ENCODE results near the gene AKAP7. TPM values are rescaled to one million over a fixed set of nuclear protein-coding genes. Genes with fewer than 3 reads are reported as not detected.

The AKAP7 gene
- total RNA-seq, 1 donor from 2014 or later, result 4.1 TPM

DNA sequence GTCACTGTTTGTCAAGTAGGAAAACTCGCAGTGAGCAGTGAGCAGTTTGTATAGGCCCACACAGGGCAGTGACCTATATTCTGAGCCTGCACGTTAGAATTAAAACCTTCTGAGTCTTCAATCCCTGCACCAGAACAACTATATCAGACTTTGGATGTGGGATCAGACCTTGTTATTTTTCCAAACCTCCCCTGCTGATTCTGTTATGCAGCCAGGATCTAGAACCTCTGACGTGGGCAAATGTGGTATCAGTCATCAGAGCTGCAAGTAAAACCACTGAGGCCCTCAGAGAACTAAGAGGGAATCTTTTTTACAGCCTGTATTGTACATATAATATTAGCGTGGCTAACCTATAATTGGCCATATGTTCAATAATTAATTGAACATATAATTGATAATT is 32.0 kb upstream of the AKAP7 start:
- H3K27ac Mint-ChIP-seq, result no peak overlapping the region
- no peaks in the 10 kb centered on the region for H3K36me3 Mint-ChIP-seq (ENCODE audit: low read depth)
- intact Hi-C loops (cut with micrococcal nuclease), result no loop called here
- H3K27me3 Mint-ChIP-seq, result no peaks in the 10 kb centered on the region
- ATAC-seq (ENCODE audit: low read depth) (no peak), DNase-seq (no peak)
- TF ChIP-seq, protein P1, sequence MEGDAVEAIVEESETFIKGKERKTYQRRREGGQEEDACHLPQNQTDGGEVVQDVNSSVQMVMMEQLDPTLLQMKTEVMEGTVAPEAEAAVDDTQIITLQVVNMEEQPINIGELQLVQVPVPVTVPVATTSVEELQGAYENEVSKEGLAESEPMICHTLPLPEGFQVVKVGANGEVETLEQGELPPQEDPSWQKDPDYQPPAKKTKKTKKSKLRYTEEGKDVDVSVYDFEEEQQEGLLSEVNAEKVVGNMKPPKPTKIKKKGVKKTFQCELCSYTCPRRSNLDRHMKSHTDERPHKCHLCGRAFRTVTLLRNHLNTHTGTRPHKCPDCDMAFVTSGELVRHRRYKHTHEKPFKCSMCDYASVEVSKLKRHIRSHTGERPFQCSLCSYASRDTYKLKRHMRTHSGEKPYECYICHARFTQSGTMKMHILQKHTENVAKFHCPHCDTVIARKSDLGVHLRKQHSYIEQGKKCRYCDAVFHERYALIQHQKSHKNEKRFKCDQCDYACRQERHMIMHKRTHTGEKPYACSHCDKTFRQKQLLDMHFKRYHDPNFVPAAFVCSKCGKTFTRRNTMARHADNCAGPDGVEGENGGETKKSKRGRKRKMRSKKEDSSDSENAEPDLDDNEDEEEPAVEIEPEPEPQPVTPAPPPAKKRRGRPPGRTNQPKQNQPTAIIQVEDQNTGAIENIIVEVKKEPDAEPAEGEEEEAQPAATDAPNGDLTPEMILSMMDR (IDR thresholded peaks at IDR 0.05), result no peak
- H3K4me1 Mint-ChIP-seq, result peaks cover 13% of the 10 kb centered on the region
- no peak overlapping the region for H3K4me3 Mint-ChIP-seq
- ChIA-PET CTCF (no interaction called here), POLR2A (no interaction called here)
- no peaks in the 10 kb centered on the region for H3K9me3 Mint-ChIP-seq

DNA sequence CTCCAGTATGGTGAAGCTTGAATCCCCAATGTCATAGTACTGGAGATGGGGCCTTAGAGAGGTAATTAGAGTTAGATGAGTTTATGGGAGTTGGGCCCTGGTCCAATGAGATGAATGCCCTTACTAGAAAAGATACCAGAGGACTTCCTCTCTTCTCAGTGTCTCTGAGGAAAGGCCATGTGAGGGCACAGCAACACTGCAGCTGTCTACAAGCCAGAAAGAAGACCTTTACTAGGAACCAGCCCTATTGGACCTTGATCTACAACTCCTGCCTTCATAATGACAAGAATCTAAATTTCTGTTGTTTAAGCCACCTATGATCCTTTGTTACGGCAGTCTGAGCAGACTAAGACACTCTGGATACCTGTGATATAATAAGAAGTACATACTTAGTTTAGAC is 31.4 kb upstream of the AKAP7 start:
- TF ChIP-seq, protein P1 (IDR thresholded peaks at IDR 0.05), result no peak
- Mint-ChIP-seq H3K36me3 (ENCODE audit: low read depth) (no peaks in the 10 kb centered on the region), H3K27me3 (no peaks in the 10 kb centered on the region), H3K27ac (no peak overlapping the region), H3K4me1 (peaks cover 19% of the 10 kb centered on the region), H3K9me3 (no peaks in the 10 kb centered on the region), H3K4me3 (no peak overlapping the region)
- ATAC-seq (ENCODE audit: low read depth) (no peak), DNase-seq (no peak)
- CTCF ChIA-PET, result no interaction called here
- intact Hi-C loops (cut with micrococcal nuclease), result no loop called here
- POLR2A ChIA-PET, result no interaction called here

DNA sequence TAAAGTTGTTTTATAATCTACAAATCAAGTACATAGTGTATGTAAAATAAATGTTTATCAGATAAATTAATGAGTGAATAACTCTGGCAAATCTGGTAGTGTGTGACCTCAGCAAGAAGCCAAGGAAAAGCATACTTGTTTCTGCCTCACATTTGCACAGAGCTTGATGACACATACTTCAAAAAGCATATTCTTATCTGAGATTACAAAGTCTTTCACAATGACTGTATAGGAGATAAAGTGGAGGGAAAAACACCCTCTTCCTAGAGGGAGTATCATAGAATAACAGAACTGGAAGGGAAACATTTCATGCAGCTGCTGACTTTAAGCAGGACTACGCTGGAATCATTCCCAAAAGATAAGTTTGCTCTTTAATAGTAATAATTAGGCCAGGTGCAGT is 28.1 kb upstream of the AKAP7 start:
- Mint-ChIP-seq H3K4me1 (peaks cover 27% of the 10 kb centered on the region), H3K4me3 (no peak overlapping the region), H3K27ac (no peak overlapping the region), H3K9me3 (no peaks in the 10 kb centered on the region), H3K36me3 (ENCODE audit: low read depth) (no peaks in the 10 kb centered on the region), H3K27me3 (no peaks in the 10 kb centered on the region)
- intact Hi-C loops (cut with micrococcal nuclease), result no loop called here
- no peak for ATAC-seq (ENCODE audit: low read depth)
- no peak for DNase-seq
- TF ChIP-seq, protein P1 (IDR thresholded peaks at IDR 0.05), result no peak
- ChIA-PET POLR2A (no interaction called here), CTCF (interaction anchor here (0.7 kb wide), 1 partner anchor 9 kb away, joined by 6 read pairs; no protein-coding TSS in a partner anchor)

DNA sequence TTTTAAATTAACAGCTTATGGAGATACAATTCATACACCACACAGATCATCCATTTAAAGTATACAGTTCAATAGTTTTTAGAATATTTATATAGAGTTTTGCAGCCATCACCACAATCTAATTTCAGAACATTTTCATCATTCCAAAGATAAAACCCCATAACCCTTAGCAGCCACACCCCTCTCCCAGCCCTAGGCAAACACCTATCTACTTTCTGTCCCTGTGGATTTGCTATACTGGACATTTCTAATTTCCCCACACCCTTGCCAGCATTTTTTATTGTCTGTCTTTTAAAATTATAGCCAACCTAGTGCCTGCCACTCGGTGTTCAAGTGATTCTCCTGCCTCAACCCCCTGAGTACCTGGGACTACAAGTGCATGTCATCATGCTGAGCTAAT is 23.0 kb upstream of the AKAP7 start:
- ChIA-PET POLR2A (no interaction called here), CTCF (interaction anchor here (2.2 kb wide), 1 partner anchor 227 kb away, joined by 8 read pairs; no protein-coding TSS in a partner anchor)
- no peaks in the 10 kb centered on the region for H3K36me3 Mint-ChIP-seq (ENCODE audit: low read depth)
- no peaks in the 10 kb centered on the region for H3K9me3 Mint-ChIP-seq
- ATAC-seq (ENCODE audit: low read depth) (no peak), DNase-seq (no peak)
- peaks cover 27% of the 10 kb centered on the region for H3K4me1 Mint-ChIP-seq
- TF ChIP-seq, protein P1 (IDR thresholded peaks at IDR 0.05), result no peak
- no peak overlapping the region for H3K27ac Mint-ChIP-seq
- H3K27me3 Mint-ChIP-seq, result no peaks in the 10 kb centered on the region
- no peak overlapping the region for H3K4me3 Mint-ChIP-seq
- intact Hi-C loops (cut with micrococcal nuclease), result no loop called here

DNA sequence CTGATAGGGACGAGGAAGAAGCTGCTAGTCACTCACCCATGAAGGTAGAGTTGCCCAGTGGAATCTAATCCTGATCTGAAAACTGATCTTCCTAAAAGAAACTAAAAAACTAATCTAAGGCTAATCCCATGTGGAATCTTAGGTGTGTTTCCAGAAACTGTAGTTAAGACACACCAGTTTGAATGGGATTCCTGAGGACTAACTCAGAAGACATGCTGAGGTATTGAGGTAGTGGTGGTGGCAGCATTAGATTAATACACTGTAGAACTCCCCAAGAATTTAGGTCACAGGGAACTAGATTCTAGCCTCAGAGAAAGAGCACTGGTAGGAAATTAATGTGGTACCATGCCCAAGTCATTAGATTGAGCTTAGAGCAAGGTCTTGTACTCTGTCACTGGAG is 19.6 kb upstream of the AKAP7 start:
- peaks cover 14% of the 10 kb centered on the region for H3K4me1 Mint-ChIP-seq
- TF ChIP-seq, protein P1 (IDR thresholded peaks at IDR 0.05), result no peak
- CTCF ChIA-PET, result interaction anchor here (0.7 to 6.9 kb wide), 9 partner anchors 8 to 810 kb away, joined by 3 to 184 read pairs (median 6); no protein-coding TSS in a partner anchor
- intact Hi-C loops (cut with micrococcal nuclease), result loop anchor here (1.0 to 5.0 kb wide), 5 partner anchors 53 to 793 kb away; partner anchors contain the start of gene EPB41L2
- H3K4me3 Mint-ChIP-seq, result no peak overlapping the region
- H3K36me3 Mint-ChIP-seq (ENCODE audit: low read depth), result no peaks in the 10 kb centered on the region
- no peaks in the 10 kb centered on the region for H3K27me3 Mint-ChIP-seq
- ATAC-seq (ENCODE audit: low read depth) (no peak), DNase-seq (no peak)
- POLR2A ChIA-PET, result no interaction called here
- no peaks in the 10 kb centered on the region for H3K9me3 Mint-ChIP-seq
- H3K27ac Mint-ChIP-seq, result no peak overlapping the region

Measured in activated B cell treated with CpG ODN at 0.5 μM for 24 hours (primary cell).